ENCODE measurements around the gene CD9.

DNA sequence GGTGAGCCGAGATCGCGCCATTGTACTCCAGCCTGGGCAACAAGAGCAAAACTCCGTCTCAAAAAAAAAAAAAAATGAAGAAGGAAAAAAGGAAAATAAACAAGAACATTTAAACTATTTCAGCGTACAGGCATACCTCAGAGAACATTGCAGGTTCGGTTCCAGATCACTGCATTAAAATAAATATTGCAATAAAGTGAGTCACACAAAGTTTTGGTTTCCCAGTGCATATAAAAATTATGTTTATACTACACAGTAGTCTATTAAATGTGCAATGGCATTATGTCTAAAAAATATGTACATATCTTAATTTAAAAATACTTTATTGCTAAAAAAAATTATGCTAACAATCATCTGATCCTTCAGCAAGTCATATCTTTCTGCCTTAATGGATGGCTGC is 56.8 kb downstream of the CD9 start:
- TF ChIP-seq, protein P1, sequence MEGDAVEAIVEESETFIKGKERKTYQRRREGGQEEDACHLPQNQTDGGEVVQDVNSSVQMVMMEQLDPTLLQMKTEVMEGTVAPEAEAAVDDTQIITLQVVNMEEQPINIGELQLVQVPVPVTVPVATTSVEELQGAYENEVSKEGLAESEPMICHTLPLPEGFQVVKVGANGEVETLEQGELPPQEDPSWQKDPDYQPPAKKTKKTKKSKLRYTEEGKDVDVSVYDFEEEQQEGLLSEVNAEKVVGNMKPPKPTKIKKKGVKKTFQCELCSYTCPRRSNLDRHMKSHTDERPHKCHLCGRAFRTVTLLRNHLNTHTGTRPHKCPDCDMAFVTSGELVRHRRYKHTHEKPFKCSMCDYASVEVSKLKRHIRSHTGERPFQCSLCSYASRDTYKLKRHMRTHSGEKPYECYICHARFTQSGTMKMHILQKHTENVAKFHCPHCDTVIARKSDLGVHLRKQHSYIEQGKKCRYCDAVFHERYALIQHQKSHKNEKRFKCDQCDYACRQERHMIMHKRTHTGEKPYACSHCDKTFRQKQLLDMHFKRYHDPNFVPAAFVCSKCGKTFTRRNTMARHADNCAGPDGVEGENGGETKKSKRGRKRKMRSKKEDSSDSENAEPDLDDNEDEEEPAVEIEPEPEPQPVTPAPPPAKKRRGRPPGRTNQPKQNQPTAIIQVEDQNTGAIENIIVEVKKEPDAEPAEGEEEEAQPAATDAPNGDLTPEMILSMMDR (IDR thresholded peaks at IDR 0.05), result no peak
- no peak for TF ChIP-seq POLR2A (IDR thresholded peaks at IDR 0.05)
